SK-N-MC (cell line): ENCODE data around the gene ANGEL2.

Experiments used
- EZH2 ChIP-seq: fragments of 200-600 bp; sonication (generic); IDR thresholded peaks from one replicate; pipeline ENCODE4 v1.6.1; 2017; ENCODE audit warnings: antibody characterized with exemption
- POLR2AphosphoS5 ChIP-seq: IDR thresholded peaks from 2 replicates; pipeline ENCODE4 v1.6.1; 2012; ENCODE audit warnings: mild to moderate bottlenecking, low read depth, low read length, borderline replicate concordance

DNA sequence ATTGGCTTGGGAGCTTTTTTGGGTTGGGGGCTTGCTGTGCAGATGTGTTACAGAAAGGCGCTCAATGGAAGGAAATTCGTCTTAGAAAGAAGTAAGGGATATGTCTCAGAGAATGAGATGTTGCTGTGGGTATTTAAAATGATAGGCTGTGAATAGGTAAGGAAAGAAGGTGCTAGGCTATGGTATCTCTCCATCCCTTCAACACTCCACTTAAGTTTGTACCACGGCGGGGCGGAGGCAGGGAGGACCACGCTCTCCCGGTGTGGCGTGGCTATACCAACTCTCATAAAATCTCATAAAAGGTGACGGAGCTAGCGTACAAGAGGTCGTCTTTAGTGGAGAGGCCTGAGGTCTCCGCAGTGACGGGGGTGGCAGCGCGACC lies 35.1 kb upstream of the ANGEL2 start:
- no peak for TF ChIP-seq POLR2AphosphoS5
- no peak for TF ChIP-seq EZH2
